ENCODE measurements around the gene SRGAP3. TPM values are rescaled to one million over a fixed set of nuclear protein-coding genes. Genes with fewer than 3 reads are reported as not detected.

Gene SRGAP3
- total RNA-seq, 1 donor from 2014 or later = 10.3 TPM

- intact Hi-C loops (cut with micrococcal nuclease) = no loop called here
- H3K4me1 ChIP-seq = no peaks in the 10 kb centered on the region
- no peaks in the 10 kb centered on the region for H3K27me3 ChIP-seq (ENCODE audit: low read depth)
- no peaks in the 10 kb centered on the region for H3K36me3 ChIP-seq
- no peak overlapping the region for H3K27ac ChIP-seq (replicated peaks)
- H3K9me3 ChIP-seq (replicated peaks) = no peaks in the 10 kb centered on the region
- TF ChIP-seq, protein P1, sequence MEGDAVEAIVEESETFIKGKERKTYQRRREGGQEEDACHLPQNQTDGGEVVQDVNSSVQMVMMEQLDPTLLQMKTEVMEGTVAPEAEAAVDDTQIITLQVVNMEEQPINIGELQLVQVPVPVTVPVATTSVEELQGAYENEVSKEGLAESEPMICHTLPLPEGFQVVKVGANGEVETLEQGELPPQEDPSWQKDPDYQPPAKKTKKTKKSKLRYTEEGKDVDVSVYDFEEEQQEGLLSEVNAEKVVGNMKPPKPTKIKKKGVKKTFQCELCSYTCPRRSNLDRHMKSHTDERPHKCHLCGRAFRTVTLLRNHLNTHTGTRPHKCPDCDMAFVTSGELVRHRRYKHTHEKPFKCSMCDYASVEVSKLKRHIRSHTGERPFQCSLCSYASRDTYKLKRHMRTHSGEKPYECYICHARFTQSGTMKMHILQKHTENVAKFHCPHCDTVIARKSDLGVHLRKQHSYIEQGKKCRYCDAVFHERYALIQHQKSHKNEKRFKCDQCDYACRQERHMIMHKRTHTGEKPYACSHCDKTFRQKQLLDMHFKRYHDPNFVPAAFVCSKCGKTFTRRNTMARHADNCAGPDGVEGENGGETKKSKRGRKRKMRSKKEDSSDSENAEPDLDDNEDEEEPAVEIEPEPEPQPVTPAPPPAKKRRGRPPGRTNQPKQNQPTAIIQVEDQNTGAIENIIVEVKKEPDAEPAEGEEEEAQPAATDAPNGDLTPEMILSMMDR (IDR thresholded peaks at IDR 0.05; ENCODE audit: borderline replicate concordance) = no peak
- no peak for DNase-seq
- no peak overlapping the region for H3K4me3 ChIP-seq
Observed at GRCh38 chr3:9163289-9163688, 86.2 kb downstream of the SRGAP3 start.

- H3K27ac ChIP-seq (replicated peaks) = no peak overlapping the region
- H3K4me1 ChIP-seq = no peaks in the 10 kb centered on the region
- no peaks in the 10 kb centered on the region for H3K9me3 ChIP-seq (replicated peaks)
- H3K36me3 ChIP-seq = no peaks in the 10 kb centered on the region
- intact Hi-C loops (cut with micrococcal nuclease) = no loop called here
- H3K27me3 ChIP-seq (ENCODE audit: low read depth) = no peaks in the 10 kb centered on the region
- no peak overlapping the region for H3K4me3 ChIP-seq
- TF ChIP-seq, protein P1 (IDR thresholded peaks at IDR 0.05; ENCODE audit: borderline replicate concordance) = no peak
- no peak for DNase-seq
Observed at GRCh38 chr3:9161811-9162210, 87.6 kb downstream of the SRGAP3 start.

DNA sequence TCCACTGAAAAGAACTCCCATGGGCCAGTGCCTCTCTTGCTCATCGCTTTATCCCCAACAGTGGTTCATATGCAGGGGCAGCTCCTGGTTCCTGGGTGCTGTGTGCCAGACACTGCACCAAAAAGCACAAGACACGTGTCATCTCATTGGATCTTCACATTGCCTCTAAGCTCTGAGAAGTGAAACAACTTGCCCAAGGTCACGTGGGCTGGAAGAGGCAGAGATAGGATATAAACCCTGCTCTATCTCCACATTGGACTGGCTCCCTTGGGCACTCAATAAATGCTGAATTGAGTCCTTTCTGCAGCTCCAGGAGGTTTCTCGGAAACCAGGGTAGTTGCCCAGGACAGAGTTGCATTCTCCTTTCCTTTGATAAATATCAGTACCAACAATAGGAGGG is 88.1 kb downstream of the SRGAP3 start:
- Histone ChIP-seq H3K27ac (replicated peaks) (no peak overlapping the region), H3K27me3 (ENCODE audit: low read depth) (no peaks in the 10 kb centered on the region), H3K4me1 (no peaks in the 10 kb centered on the region), H3K36me3 (no peaks in the 10 kb centered on the region), H3K4me3 (no peak overlapping the region), H3K9me3 (replicated peaks) (no peaks in the 10 kb centered on the region)
- DNase-seq = no peak
- intact Hi-C loops (cut with micrococcal nuclease) = no loop called here
- TF ChIP-seq, protein P1 (IDR thresholded peaks at IDR 0.05; ENCODE audit: borderline replicate concordance) = no peak

- TF ChIP-seq, protein P1 (IDR thresholded peaks at IDR 0.05; ENCODE audit: borderline replicate concordance) = no peak
- no peaks in the 10 kb centered on the region for H3K9me3 ChIP-seq (replicated peaks)
- intact Hi-C loops (cut with micrococcal nuclease) = no loop called here
- no peaks in the 10 kb centered on the region for H3K27me3 ChIP-seq (ENCODE audit: low read depth)
- DNase-seq = no peak
- no peak overlapping the region for H3K4me3 ChIP-seq
- peaks cover 6% of the 10 kb centered on the region for H3K4me1 ChIP-seq
- no peaks in the 10 kb centered on the region for H3K36me3 ChIP-seq
- H3K27ac ChIP-seq (replicated peaks) = no peak overlapping the region
Observed at GRCh38 chr3:9158865-9159630, 90.4 kb downstream of the SRGAP3 start.

- intact Hi-C loops (cut with micrococcal nuclease) = no loop called here
- Histone ChIP-seq H3K4me1 (peaks cover 10% of the 10 kb centered on the region), H3K36me3 (no peaks in the 10 kb centered on the region), H3K27ac (replicated peaks) (no peak overlapping the region), H3K27me3 (ENCODE audit: low read depth) (no peaks in the 10 kb centered on the region), H3K9me3 (replicated peaks) (no peaks in the 10 kb centered on the region), H3K4me3 (no peak overlapping the region)
- TF ChIP-seq, protein P1 (IDR thresholded peaks at IDR 0.05; ENCODE audit: borderline replicate concordance) = no peak
- no peak for DNase-seq
Observed at GRCh38 chr3:9157651-9158362, 91.6 kb downstream of the SRGAP3 start.

Measured in left ventricle myocardium inferior (tissue), 1 donor.